OCI-M1 (cell line): ENCODE data around the gene LSM7.

Source experiments
- DNase-seq: peaks from one replicate; lab custom pipeline; 2025; lab: John Stamatoyannopoulos, UW

The LSM7 gene

DNA sequence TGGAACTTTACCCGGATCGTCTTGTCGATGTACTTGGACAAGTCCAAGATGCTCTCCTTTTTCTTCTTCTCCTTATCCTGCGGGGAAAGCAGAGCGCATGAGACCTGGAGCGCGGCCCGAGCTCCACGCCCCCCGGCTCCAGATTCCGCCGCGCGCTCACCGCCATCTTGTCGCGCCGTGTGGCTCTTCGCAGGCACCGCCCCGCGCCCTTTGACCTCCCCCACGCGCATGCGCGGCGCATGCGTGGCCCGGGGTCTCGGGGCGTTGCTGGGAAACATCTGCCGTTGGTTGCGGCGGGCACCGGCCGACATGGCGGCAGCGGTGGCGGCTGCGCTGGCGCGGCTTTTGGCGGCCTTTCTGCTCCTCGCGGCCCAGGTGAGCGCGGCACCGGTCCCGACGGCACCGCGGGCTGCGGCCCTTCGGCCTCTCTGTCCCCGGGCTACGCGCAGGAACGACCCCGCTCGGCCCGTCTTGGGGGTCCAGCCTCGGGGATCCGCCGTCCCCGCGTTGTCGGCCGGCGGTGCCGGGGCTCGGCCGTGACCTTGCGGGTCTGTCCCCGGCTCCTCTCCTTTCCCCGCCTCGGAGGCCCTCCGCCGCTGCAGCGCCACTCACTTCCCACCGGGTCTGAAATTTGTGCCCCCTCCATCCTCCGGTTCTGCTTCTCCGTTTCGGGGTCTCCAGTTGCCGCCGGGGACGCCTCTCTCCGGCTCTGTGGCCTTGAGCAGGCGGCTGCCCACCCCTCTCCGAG is at the start of gene LSM7, which contains the start of gene SPPL2B:
LSM7 (minus strand) TSS at position 186 of the 748 bp plus-strand sequence; CDS start at position 166, 20 bp downstream.
SPPL2B (plus strand) TSS at position 284 of the 748 bp plus-strand sequence; CDS start at position 310, 26 bp downstream.
- peak; percentile 90 for DNase-seq

DNA sequence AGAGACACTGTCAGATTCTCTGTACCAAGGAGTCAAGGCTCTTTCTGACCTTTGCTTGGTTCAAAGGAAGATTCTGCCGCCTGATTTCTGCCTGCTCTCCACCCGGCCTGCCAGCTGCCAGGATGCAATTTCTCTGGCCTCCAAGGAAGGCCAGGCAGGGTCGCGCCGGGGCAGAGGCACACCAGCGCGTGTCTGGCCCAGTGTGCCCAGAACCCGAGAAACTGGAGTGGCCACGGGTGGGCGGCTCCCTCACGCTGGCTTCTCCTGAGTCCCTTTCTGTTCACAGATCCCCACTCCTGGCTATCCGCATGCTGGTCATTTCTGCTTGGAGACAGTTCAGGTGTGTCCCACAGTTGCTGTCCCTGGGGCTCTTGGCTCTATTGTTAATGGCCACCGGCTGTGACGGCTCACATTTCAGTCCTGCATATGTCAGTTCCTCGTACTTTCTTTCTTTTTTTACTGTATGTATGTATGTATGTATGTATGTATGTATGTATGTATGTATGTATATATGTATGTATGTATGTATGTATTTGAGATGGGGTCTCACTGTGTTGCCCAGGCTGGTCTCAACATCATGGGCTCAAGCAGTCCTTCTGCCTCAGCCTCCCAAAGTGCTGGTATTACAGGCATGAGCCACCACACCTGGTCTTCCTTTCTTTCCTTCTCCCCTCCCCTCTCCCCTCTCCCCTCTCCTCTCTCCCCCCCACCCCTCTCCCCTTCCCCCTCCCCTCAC is 48.6 kb upstream of the LSM7 start:
- DNase-seq, result no peak

DNA sequence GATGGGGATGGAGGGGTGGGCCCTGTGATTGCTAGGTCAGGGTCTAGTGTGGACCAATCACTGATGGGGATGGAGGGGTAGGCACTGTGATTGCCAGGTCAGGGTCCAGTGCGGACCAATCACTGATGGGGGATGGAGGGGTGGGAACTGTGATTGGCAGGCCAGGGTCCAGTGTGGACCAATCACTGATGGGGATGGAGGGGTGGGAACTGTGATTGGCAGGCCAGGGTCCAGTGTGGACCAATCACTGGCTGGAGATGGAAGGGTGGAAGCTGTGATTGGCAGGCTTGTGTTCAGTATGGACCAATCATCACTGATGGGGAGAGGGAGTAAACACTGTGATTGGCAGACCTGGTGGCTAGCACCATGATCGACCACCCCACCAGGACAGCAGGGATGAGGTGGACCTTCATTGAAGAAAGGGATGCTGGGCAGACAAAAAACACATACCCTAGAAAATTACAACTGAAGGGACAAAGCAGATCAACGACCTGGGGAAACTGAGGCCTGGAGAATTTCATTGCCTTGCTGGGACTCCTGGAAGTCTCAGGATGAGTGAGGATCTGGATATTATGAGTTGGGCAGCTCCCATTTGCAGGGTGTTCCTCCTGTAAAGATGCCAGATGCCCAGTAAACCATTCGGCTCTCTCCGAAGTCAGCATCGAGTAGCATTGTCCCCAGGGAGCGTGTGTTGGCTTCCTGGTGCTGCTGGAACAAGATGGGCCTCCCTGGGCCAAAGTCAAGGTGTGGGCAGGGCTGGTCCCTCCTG is 47.2 kb upstream of the LSM7 start:
- DNase-seq, result no peak

DNA sequence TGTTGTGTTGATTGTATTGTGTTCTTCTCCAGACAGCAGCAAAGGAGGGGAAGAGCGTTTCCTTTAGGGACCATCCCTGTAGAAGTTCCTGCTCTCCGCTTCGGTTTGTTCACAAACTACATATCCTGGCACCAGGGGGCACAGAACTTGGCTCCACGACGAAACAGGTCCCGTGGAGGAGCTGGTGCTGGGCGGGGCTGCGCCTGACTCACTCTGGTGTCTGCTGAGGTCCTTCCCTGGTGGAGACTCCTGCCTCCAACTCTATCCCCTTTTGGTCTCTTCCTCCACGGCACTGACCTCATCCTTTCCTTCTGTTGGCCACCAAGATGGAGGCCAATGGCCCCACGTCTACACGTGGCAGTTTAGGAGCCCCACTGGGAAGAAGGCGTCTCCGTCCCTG is 46.4 kb upstream of the LSM7 start:
- no peak for DNase-seq

DNA sequence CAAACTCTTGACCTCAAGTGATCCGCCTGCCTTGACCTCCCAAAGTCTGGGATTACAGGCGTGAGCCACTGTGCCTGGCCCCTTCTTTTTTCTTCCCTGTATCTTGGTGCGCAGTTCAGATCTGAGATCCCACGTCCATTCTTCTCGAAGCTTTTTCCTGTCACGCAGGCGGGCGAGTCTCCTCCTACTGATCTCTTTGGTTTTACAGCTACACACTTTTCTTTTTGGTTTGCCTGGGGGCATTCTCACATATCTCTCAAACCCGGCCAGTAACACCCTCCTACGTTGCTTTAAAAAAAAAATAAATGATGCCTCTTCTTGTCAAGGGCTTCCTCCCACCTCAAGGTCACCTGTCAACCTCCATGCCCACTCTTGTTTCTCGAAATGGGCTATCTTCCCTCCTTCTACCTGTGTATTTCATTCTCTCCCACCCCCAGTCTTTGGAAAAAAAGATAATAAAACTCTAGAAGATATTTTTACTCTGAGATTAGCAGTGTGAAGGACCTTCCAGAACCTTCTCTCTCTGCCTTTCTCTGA is 43.8 kb upstream of the LSM7 start:
- no peak for DNase-seq

DNA sequence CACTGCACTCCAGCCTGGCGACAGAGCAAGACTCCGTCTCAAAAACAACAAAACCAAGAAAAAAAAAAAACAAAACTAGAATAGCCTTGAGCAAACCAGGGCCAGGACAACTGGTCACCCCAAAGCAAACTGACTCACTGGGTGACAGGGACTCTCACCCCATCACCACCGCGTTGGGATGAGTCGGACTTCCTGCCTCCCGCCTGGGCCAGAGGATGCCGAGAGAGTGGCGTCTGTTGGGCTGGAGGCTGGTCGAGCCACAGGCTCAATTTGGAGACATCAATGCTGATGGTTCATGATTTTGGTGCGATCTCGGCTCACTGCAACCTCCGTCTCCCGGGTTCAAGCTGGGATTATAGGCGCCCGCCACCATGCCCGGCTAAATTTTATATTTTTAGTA is 43.3 kb upstream of the LSM7 start:
- DNase-seq, result no peak

DNA sequence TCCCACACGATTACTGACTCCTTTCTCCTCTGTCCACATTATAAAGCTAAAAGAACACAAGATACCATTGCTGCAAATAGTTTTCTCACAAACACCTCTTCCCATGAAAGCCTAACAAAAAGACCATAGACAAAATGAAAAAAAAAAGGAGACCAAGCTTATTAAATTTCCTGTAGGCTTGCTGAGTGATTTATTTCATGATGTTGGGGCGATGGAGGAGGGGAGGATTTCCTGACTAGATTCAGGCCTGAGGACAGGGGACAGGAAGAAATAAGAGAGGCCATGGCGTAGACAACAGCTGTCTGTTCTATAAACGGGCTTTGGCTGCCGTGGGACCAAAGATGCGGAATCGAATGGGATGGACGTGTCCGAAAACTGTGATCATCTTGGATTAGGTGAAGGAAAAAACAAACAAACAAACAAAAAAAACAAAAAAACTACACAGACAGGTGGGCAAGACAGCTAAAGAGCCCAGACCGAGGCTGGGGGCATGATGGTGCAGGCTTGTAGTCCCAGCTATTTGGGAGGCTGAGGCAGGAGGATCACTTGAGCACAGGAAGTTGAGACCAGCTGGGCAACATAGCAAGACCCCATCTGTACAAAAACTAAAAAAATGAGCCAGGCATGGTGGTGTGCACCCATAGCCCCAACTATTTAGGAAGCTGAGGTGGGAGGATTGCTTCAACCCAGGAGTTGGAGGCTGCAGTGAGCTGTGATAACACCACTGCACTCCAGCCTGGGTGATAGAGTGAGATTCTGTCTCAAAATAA is 37.0 kb upstream of the LSM7 start:
- no peak for DNase-seq

DNA sequence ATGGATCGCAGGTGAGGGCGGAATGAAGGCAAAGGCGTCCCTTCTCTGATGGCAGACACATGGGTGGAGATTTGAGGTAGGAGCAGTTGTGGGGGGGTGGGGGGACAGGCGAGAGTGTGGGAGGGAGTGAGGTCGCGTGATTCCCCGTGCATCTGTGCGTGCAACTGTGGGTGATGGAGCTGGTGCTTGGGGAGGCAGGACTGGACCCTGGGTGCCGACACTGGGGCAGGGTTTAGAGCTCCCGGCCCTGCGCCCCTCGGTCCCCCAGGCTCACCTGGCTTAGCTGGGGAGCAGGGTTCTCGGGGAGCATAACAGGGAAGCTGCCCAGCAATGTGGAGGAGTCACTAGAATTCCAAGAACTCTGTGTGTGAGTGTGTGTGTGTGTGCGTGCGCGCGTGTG is 35.0 kb upstream of the LSM7 start:
- DNase-seq, result no peak

DNA sequence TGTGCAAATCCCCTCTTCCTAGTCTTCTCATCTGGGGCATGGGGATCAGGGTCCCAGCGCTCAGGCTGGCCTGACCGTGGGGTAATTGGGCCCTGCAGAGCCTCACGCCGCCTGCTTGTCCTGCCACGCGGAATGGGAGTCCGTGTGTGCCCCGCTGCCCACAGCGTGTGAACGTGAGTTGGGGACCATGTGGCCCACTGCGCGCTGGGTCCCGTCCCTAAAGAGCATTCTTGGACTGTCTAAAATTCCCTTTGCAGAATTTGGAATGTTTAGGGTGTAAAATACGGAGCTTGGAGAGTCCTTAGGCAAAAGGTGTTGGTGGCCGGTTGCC is 34.5 kb upstream of the LSM7 start:
- DNase-seq, result no peak

DNA sequence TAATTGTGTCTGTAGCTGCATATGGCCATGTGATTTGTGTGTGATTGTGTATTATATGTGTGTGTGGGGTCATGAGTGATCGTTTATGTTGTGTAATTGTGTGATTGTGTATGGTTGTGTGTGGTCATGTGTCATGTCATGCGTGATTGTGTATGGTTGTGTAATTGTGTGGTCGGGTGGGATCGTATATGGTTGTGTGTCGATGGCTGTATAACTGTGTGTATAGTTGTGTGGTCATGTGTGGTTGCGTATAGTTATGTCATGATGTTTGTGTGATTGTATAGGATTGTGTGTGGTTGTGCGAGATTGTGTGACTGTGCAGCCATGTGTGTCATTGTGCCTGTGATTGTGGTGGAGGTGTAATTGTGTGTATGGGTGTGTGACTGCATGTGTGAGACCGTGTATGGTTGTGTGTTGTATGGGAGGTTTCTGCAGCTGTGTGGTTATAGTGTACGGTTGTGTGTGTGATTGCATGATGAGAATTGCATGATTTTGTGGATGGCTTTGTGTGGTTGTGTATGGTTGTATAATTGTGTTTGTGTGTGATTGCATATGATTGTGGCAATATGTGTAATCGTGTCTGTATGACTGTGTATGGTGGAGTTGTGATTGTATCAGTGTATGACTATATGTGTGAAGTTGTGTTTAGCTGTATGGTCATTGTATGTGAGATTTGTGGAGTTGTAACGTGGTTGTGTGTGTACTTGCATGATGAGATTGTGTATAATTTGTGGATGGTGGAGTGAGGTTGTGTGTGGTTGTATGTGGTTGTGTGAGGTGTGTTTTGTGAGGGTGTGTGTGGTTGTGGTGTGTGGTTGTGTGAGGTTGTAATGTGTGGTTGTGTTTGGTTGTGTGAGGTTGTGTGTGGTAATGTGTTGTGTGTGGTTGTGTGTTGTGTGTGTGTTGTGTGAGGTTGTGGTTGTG is 33.9 kb upstream of the LSM7 start:
- DNase-seq, result no peak

DNA sequence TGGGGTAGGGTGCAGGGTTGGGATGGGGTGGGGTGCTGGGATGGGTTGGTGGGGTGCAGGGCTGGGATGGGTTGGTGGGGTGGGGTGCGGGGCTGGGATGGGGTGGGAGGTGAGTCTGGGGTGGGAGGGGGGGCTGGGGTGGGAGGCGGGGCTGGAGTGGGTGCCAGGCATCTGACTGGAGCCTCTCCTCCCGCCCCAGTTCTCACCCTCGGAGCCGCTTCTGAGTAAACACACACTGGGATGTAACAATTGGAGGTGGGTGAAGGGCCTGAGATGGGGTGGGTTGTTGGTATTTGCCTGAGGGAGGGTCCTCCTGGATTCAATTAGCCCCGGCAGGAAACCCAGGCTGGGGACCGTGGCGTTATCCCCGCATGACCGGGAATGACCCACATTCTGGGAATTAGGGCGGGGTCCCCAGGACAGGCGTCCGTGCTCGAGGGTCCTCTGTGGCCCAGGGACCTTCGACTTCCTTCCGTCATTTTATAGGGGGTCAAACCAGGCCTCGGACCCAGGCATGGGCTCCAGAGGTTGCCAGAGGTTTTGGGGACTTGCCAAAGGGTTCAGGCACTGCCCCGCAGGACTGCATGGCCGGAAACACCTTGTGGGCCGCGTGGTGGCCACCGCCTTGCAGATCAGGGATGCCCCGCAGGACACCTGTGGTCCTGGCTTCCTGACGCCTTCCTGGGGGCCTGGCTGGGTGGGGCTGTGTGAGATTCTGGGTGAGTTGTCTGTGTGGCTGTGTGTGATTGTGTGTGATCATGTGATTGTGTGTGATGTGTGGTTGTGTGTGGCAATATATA is 33.1 kb upstream of the LSM7 start:
- no peak for DNase-seq

DNA sequence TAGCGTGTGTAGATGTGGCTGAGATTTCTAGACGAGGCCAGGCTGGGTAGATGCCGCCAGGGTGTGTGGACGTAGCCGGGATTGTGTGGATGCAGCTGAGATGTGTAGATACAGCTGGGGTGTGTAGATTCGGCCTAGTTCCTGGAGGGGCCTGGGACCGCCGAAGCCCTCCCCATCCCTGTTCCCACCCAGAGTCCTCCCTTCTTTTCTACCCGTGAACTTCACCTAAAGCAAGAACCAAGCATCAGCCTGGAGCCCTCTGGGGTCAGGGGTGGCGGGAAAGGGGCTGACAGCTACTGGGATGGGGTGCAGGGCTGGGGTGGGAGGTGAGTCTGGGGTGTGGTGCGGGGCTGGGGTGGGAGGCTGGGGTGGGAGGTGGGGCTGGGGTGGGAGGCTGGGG is 32.4 kb upstream of the LSM7 start:
- no peak for DNase-seq

DNA sequence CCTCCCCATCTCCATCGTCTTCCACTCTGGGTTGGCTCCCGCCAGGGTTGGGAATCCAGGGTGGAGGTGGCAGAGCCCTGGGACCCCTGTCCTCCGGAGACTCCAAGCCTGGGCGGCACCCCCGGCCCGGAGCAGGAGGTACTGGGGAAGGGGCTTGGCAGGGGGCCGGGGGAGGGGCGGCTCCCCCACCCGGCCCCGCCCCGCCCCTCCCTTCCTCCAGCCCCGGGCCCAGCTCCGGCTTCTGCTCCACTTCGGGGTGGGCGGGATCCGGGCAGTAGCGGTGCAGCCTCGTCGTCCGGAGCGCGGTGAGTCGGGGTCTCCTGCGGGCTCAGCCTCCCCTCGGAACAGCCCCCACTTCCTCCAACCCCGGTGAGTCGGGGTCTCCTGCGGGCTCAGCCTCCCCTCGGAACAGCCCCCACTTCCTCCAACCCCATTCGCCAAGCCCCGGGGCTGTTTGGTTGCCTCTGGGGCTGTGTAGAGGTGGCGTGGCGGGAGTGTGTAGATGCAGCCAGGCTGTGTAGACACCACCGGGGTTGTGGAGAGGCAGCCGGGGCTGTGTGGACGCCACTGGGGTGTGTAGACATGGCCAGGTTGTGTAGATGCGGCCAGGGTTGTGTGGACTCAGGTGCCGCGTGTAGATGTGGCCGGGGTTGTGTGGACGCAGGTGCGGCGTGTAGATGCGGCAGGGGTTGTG is 31.8 kb upstream of the LSM7 start, which contains the start of gene TMPRSS9:
TMPRSS9 (plus strand) TSS at position 274 of the 694 bp plus-strand sequence. CDS start 29,521 bp downstream, outside the sequence.
- no peak for DNase-seq

DNA sequence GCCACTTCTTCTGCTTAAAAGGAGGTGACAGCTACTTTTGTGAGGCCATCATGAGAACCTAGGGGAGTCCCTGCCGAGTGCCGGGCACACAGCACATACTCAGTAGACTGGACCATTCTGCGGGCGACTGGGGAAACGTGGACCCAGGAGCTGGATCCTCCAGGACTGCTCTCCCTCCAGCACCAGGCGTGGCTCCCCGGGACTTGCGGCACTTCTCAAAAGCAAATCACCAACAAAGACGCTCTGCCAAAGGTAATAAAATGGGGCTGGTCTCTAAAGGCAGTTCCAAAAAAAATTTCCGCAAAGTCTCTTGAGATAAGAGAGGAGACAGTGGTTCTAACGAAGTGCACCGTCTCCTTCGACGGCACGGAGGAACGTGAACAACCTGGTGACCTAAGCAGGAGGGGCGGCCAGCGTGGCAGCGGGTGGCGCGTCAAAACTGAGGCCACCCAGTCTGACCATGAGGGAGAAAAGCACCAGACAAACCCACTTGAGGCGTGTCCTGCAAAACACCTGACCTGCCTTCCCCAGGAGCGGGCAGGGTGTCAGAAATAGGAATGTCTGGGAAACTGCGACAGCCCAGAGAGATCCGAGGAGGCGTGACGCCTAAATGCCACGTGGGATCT is 30.3 kb upstream of the LSM7 start:
- no peak for DNase-seq

DNA sequence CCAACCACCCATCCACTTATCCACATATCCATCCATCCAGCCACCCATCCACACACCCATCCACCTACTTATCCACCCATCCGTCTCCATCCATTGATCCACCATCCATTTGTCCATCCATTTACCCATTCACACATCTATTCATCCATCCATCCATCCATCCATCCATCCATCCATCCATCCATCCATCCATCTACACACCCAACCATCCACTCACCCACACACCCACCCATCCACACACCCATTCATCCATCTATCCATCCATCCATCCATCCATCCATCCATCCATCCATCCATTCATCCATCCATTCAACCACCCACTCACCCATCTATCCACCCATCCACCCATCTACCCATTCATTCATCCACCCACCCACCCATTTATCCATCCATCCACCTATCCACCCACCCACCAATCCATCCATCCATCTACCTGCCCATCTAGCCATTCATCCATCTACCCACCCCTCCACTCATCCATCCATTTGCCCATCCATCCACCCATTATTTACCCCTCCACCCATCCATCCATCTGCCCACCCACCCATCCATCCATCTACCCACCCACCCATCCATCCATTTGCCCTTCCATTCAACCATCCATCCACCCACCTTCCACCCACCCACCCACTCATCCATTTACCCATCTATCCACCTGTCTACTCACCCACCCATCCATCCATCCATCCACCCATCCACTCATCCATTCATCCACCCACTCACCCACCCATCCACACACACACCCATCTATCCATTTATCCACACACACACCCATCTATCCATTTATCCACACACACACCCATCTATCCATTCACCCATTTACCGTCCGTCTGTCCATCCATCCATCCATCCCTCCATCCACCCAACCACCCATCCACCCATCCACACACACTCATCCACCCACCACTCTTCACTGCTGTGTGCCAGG is 29.2 kb upstream of the LSM7 start:
- DNase-seq, result no peak

DNA sequence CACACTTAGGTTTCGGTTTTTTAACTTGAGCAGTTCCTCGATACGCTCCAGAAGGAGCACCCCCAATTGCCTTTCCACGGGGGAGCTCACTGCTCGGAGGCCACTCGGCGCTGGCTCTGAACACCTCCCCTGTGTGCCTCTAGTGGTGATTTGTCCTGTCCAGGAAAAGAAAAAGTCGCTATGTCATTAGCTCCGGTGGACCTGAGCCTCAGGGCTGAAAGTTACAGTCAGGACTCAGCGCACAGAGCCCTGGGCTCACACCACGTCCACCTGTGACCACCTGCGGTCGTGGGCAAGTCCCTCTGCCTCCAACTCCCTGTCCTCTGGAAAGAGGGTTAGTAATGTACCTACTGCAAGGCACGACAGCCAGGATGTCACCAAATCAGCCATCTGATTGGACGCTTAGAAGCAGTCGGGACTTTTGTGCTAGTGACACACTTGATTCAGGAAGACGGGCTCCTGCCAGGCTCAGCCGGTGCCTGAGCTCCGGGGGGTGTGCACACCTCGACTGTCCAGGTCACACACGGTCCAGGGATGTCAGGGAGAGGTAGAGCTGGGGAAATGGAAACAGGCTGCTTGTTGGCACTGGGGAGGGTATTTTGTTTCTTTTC is 27.8 kb upstream of the LSM7 start:
- no peak for DNase-seq
